ENCODE data around the gene ARVCF.
A peak's percentile ranks its signal among the peaks of the same experiment; 100 is the strongest.

Gene ARVCF

DNA sequence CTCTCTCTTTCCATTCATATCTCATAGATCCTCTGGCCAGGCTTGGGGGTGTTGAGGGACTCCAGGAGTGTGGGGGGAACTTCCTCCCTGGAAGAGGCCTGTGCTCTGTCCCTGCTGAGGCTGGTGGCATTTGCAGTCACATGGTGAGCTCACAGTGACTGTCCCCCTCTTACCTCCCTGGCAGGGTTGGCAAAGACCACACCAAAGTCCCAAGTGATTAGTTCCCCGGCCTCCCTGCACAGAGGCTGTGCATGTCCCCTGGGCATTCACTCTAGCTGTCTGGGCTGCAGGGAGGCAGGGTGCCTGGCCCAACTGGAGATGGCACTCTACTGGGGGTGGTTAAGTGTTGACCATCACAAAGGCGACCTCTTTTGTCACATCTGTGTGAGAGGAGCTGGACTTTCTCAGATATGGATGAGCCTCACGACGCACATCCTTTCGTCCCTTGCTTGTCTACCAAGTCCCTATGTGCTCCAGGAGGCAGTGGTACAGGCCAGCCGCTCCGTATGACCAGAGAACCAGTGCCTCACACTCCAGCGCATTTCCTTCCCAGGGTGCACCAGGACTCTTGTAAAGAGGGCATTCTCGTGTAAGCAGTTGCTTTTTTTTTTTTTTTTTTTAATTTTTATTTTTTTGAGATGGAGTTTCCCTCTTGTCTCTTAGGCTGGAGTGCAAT is 13.1 kb upstream of the ARVCF start:
- DNase-seq = no peak

DNA sequence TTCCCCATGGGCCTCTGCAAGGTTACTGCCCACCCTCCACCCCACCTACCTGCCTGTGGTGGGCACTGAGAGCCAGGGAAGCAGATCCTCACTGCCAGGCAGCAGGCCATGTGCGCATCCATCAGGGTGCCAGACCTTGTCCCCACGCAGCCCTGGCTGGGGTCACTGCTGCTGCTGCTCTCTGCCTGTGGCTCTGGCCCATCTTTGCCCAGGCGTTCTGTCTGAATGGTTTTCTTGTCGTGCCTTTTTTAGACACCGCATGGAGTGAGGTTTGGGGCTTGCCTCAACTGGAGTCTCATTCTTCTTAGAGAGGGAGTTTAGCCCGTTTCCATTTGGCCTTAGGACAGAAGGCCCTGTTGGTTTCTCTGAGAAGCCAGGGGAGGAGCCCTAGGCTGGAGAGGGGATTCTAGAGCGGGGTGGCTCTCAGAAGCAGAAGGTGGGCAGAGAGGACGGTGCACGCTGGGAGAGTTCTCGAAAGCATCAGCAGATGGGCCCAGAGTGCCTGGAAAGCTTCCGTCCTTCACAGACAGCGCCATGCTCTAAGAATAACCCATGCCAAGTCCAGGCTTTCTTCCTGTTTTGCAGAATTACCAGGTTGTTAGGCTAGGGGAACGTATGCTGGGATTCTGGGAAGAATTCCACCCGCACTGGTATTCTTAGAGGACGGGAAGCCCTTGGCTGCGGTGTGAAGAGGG is 12.4 kb upstream of the ARVCF start:
- DNase-seq = no peak

DNA sequence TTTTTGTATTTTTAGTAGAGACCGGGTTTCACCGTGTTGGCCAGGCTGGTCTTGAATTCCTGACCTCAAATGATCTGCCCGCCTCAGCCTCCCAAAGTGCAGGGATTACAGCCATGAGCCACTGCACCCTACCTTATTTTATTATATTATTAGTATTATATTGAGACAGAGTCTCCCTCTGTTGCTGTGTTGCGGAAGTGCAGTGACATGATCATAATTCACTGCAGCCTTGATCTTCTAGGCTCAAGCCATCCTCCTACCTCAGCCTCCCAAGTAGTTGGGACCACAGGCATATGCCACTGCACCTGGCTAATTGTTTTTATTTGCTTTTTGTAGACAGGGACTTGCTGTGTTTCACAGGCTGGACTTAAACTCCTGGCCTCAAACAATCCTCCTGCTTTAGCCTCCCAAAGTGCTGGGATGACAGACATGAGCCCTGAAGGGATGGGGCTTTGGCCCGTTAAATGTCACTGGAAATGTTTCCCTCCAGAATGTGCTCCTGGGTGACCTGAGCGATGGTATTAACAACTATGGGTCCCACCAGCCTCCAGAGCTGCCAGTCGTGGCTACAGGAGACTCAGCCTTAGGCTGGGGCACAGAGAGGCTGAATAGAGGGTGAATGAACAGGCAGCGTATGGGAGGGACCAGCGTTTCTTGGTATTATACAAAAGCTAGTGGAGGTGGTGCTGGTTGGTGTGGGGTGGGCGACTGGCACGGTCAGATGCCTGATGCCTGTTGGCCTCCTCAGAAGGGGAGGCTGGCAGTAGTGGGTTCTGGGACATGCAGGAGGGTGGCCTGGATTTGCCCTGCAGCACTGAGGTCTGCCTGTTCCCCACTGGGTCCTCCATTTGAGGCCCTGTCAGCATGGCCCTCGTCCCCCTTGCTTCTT is 11.6 kb upstream of the ARVCF start:
- peak in 1 of 2 donors; percentile 23 for DNase-seq

DNA sequence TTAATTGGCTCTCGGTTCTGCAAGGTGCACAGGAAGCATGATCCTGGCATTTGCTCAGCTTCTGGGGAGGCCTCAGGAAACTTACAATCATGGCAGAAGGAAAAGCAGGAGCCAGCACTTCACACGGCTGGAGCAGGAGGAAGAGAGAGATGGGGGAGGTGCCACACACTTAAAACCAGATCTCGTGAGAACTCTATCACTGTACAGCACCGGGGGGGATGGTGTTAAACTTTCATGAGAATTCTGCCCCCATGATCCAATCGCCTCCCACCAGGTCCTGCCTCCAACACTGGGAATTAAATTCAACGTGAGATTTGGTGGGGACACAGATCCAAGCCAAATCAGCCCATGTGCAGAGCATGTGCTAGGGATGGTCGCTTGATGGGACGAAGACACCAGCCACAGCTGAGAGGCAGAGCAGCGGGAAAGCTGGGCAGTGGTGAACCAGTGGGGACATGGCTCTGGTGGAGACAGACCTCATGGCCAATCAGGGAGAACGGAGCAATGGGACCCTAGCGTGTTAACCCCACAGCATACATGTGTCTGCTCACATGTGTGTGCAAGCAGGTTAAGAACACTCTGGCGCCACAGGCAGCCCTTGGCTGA is 10.5 kb upstream of the ARVCF start:
- no peak for DNase-seq

DNA sequence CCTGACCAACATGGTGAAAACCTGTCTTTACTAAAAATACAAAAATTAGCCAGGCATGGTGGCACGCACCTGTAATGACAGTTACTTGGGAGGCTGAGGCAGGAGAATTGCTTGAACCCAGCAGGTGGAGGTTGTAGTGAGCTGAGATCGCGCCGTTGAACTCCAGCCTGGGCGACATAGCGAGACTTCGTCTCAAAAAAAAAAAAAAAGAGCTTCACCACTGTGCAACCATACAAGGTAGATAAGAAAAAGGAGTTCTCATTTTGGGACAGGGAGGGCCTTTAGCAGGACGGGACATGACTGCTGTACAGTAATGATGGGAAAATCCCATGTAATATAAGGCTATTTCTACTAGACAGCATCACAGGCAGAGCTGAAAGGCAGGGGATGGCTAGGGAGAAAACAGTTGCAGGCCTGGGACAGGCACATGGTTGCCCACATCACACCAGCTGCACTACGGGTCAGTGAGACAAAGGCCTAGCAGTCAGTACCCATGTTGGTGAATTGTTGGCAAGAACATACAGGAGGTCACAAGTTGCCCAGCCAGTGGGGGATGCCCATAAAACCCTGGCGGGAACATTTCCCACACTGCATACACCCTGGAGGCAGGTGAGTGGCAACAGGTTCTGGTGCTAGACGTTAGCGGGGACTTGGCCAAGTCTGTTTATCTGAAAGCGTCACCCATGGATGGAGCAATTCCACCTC is 9.7 kb upstream of the ARVCF start:
- no peak for DNase-seq

DNA sequence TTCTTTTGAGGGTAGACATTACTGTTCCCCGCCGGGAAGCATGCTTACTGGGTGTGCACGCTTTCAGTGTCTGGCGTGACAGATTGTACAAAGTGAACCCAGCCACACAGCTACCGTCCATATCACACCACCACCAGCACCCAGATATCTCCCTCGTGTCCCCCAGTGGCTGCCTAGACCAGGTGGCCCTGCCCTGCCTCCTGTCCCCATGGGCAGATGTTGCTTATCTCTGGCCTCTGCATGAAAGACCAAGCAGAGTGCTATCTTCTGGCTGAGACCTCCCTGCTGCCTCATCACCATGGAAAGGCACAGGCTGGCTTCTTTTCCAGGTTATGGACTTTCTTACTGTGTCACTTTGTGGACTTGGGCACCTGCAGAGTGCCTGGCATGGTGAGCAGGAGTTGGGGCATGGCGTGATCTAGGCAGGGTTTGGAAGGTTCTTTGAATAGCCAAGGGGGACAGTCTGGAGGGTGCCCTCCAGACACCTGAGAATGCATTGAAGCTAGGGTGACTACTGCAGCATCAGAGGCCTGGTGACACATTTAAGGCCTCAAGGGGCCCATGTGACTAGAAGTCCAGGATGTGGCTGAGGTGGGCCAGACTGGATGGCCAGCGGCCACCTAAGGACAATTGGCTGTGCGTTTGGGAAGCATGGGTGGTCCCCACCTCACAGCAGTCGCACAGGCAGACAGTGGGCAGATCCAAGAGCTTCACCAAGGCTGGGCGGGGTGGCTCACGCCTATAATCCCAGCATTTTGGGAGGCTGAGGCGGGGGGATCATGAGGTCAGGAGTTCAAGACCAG is 9.0 kb upstream of the ARVCF start:
- no peak for DNase-seq

DNA sequence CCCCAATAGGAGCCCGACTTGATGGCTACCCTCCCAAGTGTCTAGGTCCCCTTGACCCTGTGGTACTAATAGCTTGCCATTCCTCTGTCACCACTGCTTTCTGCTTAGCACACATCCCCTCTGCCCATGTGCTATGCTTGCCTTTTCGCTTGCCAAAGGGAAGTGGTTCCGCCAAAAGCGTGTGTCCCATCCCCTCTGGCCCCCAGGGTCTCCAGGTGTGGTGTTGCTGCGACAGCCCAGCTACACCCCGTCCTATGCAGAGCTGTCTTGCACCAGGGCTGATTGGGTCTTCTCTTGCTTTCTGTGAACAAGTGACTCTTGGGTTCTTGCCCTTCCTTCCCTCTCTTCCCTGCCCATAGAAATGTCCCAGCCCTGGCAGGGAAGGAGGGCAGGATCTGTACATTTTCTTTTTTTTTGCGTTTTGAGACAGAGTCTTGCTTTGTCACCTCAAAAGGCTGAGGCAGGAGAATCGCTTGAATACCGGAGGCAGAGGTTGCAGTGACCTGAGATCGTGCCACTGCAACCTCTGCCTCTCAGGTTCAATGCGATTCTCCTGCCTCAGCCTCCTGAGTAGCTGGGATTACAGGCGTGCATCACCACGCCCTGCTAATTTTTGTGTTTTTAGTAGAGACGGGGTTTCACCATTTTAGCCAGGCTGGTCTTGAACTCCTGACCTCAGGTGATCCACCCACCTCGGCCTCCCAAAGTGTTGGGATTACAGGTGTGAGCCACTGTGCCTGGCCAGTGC is 8.2 kb upstream of the ARVCF start:
- no peak for DNase-seq

DNA sequence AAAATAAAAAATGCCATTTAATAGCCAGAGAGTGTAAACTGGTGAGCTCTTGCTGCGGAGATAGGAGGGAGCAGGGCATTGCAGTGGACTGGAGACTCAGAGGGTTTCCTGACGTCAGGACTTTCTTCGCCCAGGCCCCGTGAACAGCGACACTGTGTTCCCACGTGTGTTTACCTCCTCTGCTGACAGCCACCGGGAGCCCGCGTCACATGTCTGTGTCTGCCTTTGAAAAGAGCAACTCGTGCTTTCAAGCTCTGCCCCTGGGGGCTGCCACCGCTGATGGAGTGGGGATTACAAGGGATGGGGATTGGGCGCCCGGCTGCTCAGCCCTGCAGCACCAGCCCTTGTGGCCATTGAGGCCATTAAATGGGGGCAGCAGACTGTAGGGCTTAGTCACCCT is 7.6 kb upstream of the ARVCF start:
- no peak for DNase-seq

DNA sequence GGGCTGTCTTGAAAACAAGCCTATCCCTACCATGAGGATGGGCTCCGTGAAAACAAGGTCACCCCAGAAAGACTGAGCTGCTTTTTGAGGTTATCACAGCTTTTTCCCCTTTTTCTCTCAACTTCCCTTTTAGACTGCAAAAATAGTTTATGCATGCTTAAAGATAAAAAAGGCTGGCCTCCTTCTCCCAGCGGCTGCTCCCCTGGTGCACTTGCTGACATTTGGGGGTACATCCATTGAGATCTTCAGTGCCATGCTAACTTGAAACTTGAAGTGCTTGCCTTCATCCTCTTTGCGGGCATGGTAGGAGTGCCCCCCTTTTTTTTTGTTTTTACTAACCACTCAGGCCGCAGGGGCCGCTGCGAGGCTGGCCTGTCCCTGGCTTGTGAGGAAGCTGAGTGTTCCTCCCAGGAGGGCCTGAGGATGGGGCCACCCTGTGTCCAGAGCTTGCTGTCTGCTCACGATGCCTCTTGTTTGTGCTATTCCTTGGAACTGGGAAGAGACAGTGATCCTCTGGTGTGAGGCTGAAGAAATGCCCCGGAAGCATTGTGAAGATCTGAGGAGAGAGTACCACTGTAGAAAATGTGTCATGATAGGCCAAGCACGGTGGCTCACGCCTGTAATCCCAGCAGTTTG is 6.5 kb upstream of the ARVCF start:
- no peak for DNase-seq

DNA sequence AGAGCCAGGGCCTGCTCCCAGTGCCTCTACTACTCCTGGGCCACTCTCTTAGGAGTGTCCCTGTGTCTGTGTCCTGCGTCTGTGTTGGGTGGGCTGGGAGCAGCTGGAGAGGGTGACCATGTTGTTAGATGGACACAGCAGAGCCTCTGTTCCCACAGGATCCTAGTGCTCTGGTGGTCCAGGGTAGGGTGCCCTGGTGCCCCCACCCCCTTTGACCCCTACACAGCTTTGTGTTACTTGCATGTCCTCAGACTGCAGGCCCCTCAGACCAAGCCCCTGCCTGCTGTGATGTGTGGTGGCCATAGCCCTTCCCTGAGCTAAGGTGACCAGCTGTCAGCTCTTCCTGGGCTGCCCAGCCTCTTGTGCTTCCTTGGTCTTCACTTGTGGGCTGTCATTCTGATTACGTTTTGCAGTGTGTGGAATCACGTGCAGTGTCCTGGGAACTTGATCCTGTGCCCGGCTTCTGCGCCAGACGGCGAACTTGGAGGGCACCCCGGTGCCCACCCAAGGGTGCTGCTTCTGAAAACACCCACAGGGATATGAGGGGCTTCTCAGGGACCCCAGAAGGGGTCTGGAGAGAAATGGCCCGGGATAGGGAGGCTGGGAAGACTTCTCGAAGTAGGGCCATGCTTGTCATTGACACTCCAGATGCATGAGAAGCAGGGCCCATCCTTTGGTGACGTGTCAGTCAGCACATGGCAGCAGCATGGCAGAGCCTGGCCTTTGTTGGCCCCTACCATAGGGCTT is 5.8 kb upstream of the ARVCF start:
- no peak for DNase-seq

DNA sequence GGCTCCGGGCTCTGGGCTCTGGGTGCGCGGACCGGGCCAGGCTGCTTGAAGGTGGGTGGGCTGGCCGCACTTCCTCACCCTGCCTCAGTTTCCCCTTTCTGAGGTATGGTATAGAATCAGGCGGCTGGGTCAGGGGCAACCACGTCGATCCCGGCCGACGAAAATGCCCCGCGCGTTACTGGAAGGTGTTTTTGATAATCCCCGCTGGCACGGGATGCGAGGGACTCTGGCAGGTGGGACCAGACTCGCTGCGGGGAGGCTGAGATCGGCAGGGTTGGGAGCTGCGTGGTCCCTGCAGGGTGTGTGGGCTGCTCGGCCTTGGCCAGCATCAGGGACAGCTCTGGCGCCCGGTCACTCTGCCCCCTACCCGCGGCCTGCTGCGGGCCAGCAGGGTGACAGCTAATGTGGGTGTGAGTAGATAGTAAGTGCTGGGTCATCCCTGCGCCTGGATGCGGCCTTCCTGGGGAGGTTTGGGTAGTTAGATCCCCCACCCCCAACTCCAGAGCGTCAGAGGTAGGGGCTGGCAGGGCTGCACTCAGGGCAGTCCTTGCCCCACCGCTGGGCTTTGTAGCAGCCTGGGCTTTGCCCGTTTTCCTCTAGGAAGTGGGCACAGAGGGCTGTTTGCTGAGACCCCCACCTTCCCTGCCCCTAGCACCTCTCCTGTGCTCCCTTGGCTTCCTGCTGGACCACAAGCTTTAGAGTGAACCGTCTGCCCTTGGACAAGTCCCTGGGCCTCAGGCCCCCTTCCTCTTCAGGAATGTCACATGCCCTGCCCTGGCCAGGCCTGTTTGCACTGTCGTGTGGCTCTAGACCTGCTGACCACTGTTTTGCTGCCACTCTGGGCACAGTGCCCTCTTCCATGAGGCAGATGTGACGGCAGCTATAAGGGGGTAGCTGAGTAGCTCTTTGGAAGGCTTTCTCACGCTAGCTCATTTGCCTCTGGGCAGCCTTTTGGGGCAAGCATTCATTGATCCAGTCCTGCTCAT is 4.9 kb upstream of the ARVCF start:
- no peak for DNase-seq

DNA sequence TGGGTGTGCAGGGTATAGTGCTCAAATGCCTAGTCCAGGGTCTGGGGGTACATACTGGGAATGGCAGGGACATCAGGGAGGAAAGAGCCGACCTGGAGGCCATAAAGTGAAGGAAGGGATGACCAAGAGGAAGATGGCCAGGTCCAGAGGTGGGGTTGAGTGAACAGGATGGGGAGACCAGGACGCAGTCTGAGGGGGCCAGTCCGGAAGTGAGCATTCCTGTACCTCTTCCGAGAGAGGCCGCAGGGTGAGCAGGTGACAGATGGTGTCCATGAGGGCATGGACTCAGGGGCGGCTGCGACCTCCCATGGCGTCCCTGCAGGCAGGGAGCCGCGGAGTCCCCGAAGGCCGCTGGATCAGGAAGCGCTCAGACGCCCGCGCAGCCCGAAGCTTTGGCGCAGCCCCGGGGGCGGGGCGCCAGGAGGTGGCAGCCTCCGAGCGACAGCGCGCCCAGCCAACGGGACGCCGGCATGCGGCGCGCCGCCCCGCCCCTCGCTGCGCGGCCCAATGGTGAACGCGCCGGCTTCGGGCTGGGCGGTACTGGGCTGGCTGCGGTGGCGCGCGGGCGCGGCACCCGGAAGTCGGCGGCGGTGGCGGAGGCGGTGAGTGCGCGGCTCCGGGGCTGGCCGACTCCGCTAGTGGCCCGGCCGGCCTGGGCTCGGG is 4.0 kb upstream of the ARVCF start, which contains the start of gene TANGO2:
Gene TANGO2 (plus strand): TSS at position 578 of the 663 bp plus-strand sequence. CDS start 15,689 bp downstream, outside the sequence.
- DNase-seq = peak; percentile 94 to 95

DNA sequence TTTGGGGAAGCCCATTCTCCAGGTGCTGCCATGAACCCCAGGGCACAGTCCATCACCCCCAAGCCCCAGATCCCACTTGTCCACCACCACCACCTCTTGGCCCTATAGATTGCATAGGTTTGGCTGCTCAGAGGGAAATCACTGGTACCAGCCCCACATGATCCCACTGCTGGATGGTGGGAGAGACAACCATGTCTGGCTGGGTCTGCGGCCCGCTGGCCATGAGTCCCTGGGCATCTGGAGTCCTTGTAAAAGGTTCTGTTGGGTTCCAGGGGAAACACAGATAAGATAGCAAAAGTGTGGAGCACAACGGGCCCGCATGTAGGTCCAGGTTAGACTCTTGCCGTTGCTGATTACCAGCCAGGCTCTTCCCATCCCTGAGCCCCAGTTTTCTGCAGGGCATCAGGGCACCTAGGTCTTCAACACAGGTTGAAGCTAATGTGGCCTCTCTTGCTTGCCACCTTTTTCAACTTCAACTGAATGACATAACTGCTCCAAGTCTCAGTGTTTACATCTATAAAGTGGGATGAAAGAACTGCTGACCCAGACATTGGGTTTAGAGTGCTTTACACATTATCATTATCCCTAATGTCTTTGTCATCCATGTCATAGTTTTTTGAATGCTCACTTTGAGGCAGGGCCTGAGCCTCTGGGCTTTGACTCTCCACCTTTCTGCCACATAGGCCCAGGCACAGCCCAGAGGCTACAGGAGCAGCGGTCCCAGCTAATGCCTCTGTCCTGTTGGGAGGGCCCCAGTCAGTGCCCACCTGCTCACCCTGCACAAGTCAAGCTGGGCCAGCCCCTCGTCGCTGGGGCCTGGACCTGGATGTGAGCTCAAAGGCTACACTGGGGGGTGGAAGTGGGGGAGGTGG is 3.3 kb upstream of the ARVCF start:
- no peak for DNase-seq

DNA sequence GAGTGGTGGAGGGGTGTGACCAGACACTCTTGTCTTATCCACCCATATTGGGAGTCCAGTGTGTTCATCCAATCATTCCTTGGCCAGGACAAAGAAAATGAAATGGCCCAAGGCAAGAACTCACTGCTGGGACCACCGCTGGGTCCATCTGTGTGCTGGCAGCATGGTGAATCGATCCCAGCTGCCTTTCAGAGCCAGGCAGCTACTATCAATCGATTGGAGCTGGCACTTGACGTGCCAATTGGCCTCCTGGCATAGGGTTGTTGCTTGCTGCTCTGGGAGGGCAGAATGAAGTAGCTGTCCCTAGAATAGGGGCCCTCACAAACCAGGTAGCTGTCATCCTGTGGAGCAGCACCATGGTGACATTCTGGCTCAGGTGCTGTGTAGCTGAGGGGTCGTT is 1.4 kb upstream of the ARVCF start:
- DNase-seq = no peak

DNA sequence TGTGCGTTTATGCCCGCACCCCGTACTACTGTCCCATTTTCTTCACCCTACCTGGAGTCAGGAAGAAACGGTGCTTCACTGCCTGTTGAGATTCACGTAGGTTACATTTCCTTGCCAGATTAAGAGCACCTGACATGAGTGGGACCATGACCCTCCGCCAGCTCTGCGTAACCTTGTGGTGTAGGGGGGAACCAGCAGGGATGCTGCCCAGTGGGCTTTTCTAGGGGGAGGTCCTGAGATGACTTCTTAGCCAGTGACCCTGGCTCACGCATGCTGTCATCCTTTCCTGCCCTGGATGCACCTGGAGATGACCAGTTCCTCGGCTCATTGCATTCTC is 967 bp upstream of the ARVCF start:
- no peak for DNase-seq

DNA sequence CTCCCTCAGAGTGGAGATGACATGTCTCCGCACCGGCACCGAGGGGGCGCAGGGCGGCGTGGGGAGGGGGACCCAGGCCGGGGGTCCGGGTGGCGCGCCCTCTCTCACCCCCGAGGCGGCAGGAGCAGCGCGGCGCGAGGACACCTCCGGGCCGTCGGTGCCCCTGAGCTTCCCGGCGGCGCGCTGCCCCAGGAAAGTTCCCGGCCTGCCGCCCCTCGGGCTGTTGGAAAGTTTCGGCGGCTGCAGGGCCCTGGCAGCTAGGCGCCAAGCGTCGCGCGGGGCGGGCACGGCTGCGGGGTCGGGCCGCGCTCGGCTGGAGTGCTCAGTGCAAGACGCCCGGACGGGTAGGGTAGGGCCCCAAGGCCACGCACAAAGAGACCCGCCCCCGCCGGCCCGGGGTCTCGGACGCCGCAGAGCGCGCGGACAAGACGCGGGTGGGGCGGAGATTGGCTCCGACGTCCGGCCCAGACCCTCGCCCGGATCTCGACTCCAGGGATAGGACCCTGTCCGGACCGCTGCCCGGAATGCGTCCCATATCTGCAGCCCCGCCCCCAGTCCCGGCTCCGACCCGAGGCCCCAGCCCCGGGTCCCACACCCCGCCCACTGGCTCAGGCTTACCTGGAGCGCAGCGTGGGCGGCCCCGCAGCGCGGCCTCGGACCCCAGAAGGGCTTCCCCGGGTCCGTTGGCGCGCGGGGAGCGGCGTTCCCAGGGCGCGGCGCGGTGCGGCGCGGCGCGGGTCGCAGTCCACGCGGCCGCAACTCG is 471 bp downstream of the ARVCF start:
- DNase-seq = peak in 1 of 2 donors; percentile 10

All from CD4-positive, alpha-beta T cell treated with Interleukin-1 beta for 1 hour (primary cell).